Measurements from ENCODE around the gene NPTX1.

NPTX1 gene

DNA sequence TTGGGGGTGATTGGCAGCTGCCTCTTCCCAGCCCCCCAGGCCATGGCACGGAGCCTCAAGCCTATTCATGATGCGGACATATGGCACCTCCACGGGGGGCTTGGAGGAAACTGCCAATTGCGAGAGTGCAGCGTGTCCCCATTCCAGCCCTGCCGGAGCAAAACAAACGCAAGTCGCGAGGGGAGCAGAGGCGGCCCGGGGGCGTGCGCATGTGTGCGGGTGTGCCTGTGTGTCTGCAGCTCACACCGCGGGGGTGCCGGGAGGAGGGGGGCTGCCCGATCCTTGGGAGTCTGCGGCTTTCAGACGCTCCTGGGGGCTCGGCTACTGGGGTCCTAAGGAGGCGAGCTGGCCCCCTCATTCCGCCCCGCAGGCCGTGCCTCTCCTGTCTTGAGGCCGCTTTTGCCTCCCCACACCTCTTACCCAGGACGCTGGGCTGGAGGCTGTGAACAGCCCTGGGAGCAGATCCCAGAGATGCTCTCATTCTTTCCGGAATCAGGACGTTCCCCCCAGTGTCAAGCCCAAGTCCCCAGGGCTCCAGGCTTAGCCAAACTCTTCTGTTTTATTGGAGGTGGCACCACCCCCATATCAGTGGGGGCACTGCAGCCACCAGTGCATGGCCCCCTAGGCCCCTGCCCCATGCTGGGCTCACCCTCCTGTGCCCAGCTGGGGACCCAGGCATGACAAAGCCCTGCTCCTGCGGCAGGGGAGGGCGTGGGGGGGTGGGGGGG, 32.3 kb downstream of the NPTX1 start:
- DNase-seq (ENCODE audit: low read depth) = no peak

DNA sequence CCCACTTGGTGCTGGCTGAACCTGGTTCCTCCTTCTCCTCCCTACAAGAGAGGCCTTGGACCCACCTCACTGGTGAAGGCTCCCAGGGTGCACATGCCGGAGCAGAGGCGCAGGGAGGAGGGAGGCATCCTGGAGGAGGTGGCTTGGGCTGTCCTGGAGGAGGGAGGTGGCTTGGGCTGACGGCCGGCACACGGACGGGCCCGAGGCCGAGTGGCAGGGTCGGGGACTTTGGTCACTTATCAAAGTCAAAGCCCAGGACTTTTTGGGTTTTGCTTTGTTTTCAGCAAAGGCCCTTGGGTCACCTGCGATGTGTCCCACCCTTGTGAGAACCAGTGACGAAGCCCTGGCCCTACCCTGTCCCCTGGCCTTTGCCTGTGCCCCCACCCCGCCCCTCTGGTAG, 32.9 kb downstream of the NPTX1 start:
- DNase-seq (ENCODE audit: low read depth) = no peak

- DNase-seq (ENCODE audit: low read depth) = no peak
These were observed 33.6 kb downstream of the NPTX1 start for GRCh38 chr17:80442764-80443163.

DNA sequence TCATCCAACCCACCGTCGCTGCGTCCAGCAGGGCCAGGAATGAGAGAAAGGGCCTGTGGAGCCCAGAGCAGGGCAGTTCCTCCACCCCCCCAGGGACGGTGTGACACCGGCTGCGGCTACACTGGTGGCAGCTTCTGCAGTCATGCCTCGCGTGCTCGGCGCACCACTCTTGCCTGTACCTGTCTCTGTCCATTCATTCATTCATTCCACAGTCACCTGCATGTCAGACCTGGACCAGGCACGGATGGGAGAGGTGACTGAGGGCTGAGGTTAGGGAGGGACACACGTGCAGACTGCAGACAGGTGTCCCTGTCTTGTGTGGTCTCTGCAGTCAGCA, 34.1 kb downstream of the NPTX1 start:
- no peak for DNase-seq (ENCODE audit: low read depth)

- no peak for DNase-seq (ENCODE audit: low read depth)
These were observed 34.6 kb downstream of the NPTX1 start for GRCh38 chr17:80441598-80442322.

- DNase-seq (ENCODE audit: low read depth) = no peak
These were observed 35.3 kb downstream of the NPTX1 start for GRCh38 chr17:80441133-80441578.

GRCh38 chr17:80439499-80439898, 36.9 kb downstream of the NPTX1 start:
- no peak for DNase-seq (ENCODE audit: low read depth)

DNA sequence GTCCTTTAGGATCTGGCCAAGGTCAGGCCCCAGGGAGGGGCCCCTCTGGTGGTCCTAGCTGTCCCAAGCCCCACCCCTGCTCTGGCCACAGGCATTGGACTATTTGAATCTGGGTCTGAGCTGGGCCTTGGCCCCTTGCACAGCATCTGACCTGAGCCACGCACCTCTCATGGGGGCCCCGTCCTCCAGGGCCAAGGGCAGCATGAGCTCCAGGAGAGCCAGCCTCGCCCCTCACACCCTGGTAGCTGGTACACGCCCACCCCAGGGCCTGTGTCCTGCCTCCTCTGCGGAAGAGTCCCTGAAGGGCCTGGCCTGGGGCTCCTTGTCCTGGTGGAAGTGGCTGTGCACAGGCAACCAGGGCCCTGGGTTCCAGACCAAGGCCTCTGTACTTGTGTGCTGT, 37.6 kb downstream of the NPTX1 start:
- DNase-seq (ENCODE audit: low read depth) = no peak

GRCh38 chr17:80437532-80437931, 38.9 kb downstream of the NPTX1 start:
- DNase-seq (ENCODE audit: low read depth) = no peak

- DNase-seq (ENCODE audit: low read depth) = no peak
These were observed 42.3 kb downstream of the NPTX1 start for GRCh38 chr17:80433916-80434666.

GRCh38 chr17:80432961-80433550, 43.4 kb downstream of the NPTX1 start:
- no peak for DNase-seq (ENCODE audit: low read depth)

DNA sequence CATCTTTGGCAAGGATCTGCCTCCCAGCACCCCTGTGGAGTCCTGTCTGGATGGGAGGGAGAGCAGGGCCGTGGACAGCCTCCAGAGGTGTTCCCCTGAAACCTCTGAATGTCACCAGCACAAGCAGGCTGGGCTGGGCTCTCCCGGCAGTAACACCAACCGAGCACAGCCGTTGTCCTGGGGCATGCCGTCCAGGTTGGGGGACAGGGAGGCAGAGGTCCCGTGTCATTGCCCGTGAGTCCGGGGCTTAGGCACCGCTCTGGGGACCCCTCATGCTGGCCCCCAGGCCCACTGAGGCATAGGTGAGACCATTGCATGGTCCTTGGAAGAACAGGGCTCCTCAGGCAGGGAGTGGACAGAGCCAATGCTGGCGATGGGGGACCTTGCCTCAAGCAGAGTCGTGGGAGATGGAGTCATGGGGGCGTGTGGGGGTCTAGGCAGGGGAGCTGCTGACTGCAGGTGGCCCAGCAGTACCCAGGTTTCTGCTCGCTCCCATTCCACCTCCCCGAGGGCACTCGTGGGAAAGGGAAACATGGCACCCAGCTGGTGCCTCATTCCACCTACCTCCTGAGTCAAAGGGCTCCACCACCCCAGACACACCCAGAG, 44.0 kb downstream of the NPTX1 start:
- no peak for DNase-seq (ENCODE audit: low read depth)

- DNase-seq (ENCODE audit: low read depth) = no peak
These were observed 44.9 kb downstream of the NPTX1 start for GRCh38 chr17:80431246-80432195.

DNA sequence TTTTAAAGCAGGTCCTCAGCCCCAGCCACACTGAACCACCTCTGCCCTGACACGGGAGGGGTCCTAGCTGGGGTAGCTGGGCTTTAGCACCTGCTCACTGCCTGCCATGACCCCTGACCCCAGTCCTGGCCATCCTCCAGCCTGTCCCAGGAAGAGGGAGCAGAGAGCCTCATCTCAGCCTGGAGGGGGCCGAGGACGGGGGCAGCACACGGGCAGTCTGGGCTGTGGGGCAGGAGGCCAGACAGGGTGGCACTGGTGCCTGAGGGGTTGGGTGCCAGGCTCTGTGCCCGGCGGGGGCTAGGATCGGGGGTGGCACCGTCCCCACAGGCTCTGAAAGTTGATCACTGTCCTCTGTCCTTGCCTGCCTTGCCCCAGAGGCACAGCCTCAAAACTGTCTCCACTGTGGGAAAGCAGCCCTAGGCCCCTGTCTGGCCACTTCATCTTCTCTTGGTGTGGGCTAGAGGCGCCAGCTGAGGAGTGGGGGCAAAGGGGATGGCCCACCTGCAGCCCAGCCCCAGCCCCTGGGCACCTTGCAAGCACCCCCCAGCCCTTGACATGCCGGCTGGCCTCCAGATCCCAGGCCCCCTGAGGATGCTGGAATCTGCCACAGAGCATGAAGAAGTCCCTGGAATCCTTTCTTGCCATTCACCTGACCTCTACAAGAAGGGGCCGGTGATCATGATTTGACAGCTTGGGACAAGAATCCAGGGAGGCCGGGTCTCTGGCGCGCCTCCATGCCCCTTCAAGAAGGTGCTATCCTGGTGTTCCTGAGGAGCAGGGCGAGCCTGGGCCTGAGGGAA, 45.8 kb downstream of the NPTX1 start:
- DNase-seq (ENCODE audit: low read depth) = no peak

GRCh38 chr17:80429356-80430275, 46.8 kb downstream of the NPTX1 start:
- no peak for DNase-seq (ENCODE audit: low read depth)

DNA sequence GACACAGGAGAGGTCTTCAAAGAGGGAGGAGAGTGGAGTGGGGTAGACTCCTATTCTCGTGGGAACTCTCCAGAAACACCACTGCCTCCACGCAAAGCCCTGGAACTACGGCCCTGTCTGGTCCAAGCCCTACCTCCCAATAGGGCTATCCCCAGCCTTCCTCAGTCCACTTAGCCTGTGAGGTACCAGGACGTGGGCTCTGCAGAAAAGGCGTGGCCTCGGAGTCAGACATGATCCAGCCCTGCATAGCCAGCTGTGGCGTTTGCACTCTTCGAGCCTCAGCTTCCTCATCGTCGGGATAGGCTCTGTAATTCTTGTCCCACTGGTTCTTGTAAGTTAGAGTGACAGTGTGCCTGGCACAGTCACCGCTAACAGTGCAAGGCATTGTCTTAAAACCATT, 47.6 kb downstream of the NPTX1 start:
- DNase-seq (ENCODE audit: low read depth) = no peak

- no peak for DNase-seq (ENCODE audit: low read depth)
These were observed 48.0 kb downstream of the NPTX1 start for GRCh38 chr17:80428363-80428762.

- no peak for DNase-seq (ENCODE audit: low read depth)
These were observed 48.8 kb downstream of the NPTX1 start for GRCh38 chr17:80427366-80428282.
